Progenitor cell of endocrine pancreas (in vitro differentiated cells): ENCODE measurements around the gene UBA5. TPM values are rescaled to one million over a fixed set of nuclear protein-coding genes. Genes with fewer than 3 reads are reported as not detected.

Source experiments
- DNase-seq: peaks from one replicate; pipeline ENCODE4 v3.0.0; 2021; ENCODE audit warnings: low spot score; ENCODE audit not compliant: unreplicated experiment
- H3K27ac Mint-ChIP-seq: 2 replicates; pipeline ENCODE4 v1.8.0; 2021; ENCODE audit warnings: mild to moderate bottlenecking, moderate library complexity, mixed read lengths
- H3K27me3 Mint-ChIP-seq: 2 replicates; pipeline ENCODE4 v1.8.0; 2021; ENCODE audit warnings: mixed read lengths
- H3K36me3 Mint-ChIP-seq: 2 replicates; pipeline ENCODE4 v1.8.0; 2022; ENCODE audit warnings: mixed read lengths; ENCODE audit not compliant: insufficient read depth
- H3K4me1 Mint-ChIP-seq: 2 replicates; pipeline ENCODE4 v1.8.0; 2021; ENCODE audit warnings: low read depth, mixed read lengths
- H3K4me3 Mint-ChIP-seq: 2 replicates; pipeline ENCODE4 v1.8.0; 2021; ENCODE audit warnings: low read depth, mild to moderate bottlenecking, moderate library complexity, mixed read lengths
- H3K9me3 Mint-ChIP-seq: 2 replicates; pipeline ENCODE4 v1.8.0; 2021; ENCODE audit warnings: low read depth, mixed read lengths
- CTCF ChIP-seq: fragments of 200-600 bp; sonication (generic); IDR thresholded peaks from one replicate; pipeline ENCODE4 v1.5.0; 2021; ENCODE audit warnings: antibody characterized with exemption, mild to moderate bottlenecking; ENCODE audit not compliant: unreplicated experiment
- total RNA-seq: library from RNA; stranded (reverse); gene quantifications from 2 replicates; pipeline ENCODE4 v1.2.1, GENCODE V29; 2021

Gene UBA5
- total RNA-seq, 1 donor from 2014 or later: 42.7 TPM

- DNase-seq: no peak
- no peak for TF ChIP-seq CTCF
- no peaks in the 10 kb centered on the region for H3K4me1 Mint-ChIP-seq
- no peak overlapping the region for H3K4me3 Mint-ChIP-seq
- no peaks in the 10 kb centered on the region for H3K27me3 Mint-ChIP-seq
- H3K9me3 Mint-ChIP-seq: no peaks in the 10 kb centered on the region
- H3K36me3 Mint-ChIP-seq: peaks cover 9% of the 10 kb centered on the region
- no peak overlapping the region for H3K27ac Mint-ChIP-seq
Measured at GRCh38 chr3:132623646-132624045, 36.5 kb upstream of the UBA5 start.

- Mint-ChIP-seq H3K27ac (no peak overlapping the region), H3K27me3 (no peaks in the 10 kb centered on the region), H3K4me1 (no peaks in the 10 kb centered on the region), H3K9me3 (no peaks in the 10 kb centered on the region), H3K4me3 (no peak overlapping the region), H3K36me3 (peaks cover 9% of the 10 kb centered on the region)
- no peak for DNase-seq
- no peak for TF ChIP-seq CTCF
Measured at GRCh38 chr3:132624790-132625189, 35.3 kb upstream of the UBA5 start.

GRCh38 chr3:132625613-132626012 lies 34.5 kb upstream of the UBA5 start:
- no peaks in the 10 kb centered on the region for H3K9me3 Mint-ChIP-seq
- H3K4me1 Mint-ChIP-seq: no peaks in the 10 kb centered on the region
- DNase-seq: no peak
- TF ChIP-seq CTCF: no peak
- no peak overlapping the region for H3K27ac Mint-ChIP-seq
- H3K27me3 Mint-ChIP-seq: no peaks in the 10 kb centered on the region
- H3K36me3 Mint-ChIP-seq: peaks cover 7% of the 10 kb centered on the region
- H3K4me3 Mint-ChIP-seq: no peak overlapping the region

GRCh38 chr3:132626955-132627354 lies 33.2 kb upstream of the UBA5 start:
- Mint-ChIP-seq H3K36me3 (peaks cover 4% of the 10 kb centered on the region), H3K27me3 (no peaks in the 10 kb centered on the region), H3K9me3 (no peaks in the 10 kb centered on the region), H3K27ac (no peak overlapping the region), H3K4me1 (no peaks in the 10 kb centered on the region), H3K4me3 (no peak overlapping the region)
- no peak for DNase-seq
- TF ChIP-seq CTCF: no peak

GRCh38 chr3:132628157-132628556 lies 32.0 kb upstream of the UBA5 start:
- Mint-ChIP-seq H3K4me1 (no peaks in the 10 kb centered on the region), H3K27me3 (no peaks in the 10 kb centered on the region), H3K36me3 (peaks cover 4% of the 10 kb centered on the region), H3K4me3 (no peak overlapping the region), H3K27ac (no peak overlapping the region), H3K9me3 (no peaks in the 10 kb centered on the region)
- TF ChIP-seq CTCF: no peak
- no peak for DNase-seq
